IPS-18a (cell line): ENCODE results near the gene SERPINC1.
"Not testable (repeated sequence)": the region's sequence is repeated elsewhere in the genome, so short reads cannot be mapped to it uniquely, and the experiment has no call there.

ENCODE experiments used
- H3K27ac ChIP-seq: one replicate; pipeline ENCODE4 v1.5.1; 2013; ENCODE audit warnings: low read length
- H3K27me3 ChIP-seq: one replicate; pipeline ENCODE4 v1.6.1; 2013; ENCODE audit warnings: mild to moderate bottlenecking, low read length; ENCODE audit not compliant: control insufficient read depth, insufficient read depth
- H3K36me3 ChIP-seq: one replicate; pipeline ENCODE4 v1.6.1; 2013; ENCODE audit warnings: low read depth, low read length; ENCODE audit not compliant: control insufficient read depth
- H3K4me1 ChIP-seq: one replicate; pipeline ENCODE4 v1.6.1; 2013; ENCODE audit warnings: low read depth, low read length; ENCODE audit not compliant: control insufficient read depth
- H3K4me3 ChIP-seq: one replicate; pipeline ENCODE4 v1.5.1; 2013; ENCODE audit warnings: low read length
- H3K9ac ChIP-seq: one replicate; pipeline ENCODE4 v1.6.1; 2013; ENCODE audit warnings: mild to moderate bottlenecking, low read length, moderate library complexity
- H3K9me3 ChIP-seq: one replicate; pipeline ENCODE4 v1.6.1; 2013; ENCODE audit warnings: low read depth, low read length; ENCODE audit not compliant: control insufficient read depth

Gene SERPINC1

GRCh38 chr1:173917149-173917548 lies at the start of gene SERPINC1:
Gene SERPINC1, minus strand, starts transcription at chr1:173917327. Its CDS starts 68 bp downstream, at chr1:173917259.
- H3K9ac ChIP-seq: no peak within 1 kb of the TSS
- no peaks in the 10 kb centered on the region for H3K36me3 ChIP-seq
- H3K27ac ChIP-seq: no peak within 1 kb of the TSS
- no peaks in the 10 kb centered on the region for H3K27me3 ChIP-seq
- H3K4me3 ChIP-seq: no peak within 1 kb of the TSS
- H3K9me3 ChIP-seq: no peaks in the 10 kb centered on the region
- H3K4me1 ChIP-seq: no peaks in the 10 kb centered on the region

DNA sequence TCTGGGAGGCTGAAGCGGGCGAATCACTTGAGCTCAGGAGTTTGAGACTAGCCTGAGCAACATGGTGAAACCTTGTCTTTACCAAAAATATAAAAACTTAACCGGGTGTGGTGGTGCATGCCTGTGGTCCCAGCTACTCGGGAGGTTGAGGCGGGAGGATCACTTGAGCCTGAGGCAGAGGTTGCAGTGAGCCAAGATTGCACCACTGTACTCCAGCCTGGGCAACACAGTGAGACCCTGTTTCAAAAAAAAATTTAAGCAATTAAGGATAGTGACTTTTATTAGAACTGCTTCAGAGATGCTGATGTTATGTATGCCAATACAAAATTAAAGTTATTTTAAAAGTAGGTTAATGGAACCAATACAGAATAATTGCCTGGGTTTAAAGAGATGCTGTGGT lies 48.8 kb upstream of the SERPINC1 start:
- not testable (repeated sequence) for H3K9me3 ChIP-seq, H3K9ac ChIP-seq, H3K4me1 ChIP-seq, H3K27ac ChIP-seq, H3K4me3 ChIP-seq, H3K27me3 ChIP-seq
- peaks cover 83% of the 10 kb centered on the region for H3K36me3 ChIP-seq

DNA sequence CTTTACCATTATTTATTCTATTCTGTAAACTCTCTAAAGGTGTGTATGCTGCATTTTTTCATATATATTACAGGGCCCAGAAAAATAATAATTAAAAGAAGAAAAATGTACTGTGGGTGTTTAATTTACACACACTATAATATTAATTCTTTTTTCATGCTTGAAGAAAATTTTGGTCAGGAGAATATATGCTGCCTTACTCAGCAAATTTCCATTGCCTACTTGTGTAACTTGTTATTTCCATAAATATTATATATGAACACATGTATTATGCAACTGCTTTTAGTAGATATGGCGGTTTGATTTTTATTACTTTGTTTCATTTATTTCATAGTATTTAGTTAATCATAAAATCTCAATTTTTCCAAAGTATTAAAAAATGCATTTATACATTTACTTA lies 46.4 kb upstream of the SERPINC1 start:
- Histone ChIP-seq H3K36me3 (peaks cover 79% of the 10 kb centered on the region), H3K4me1 (no peaks in the 10 kb centered on the region), H3K27ac (no peak overlapping the region), H3K9ac (no peak overlapping the region), H3K27me3 (no peaks in the 10 kb centered on the region), H3K9me3 (no peaks in the 10 kb centered on the region), H3K4me3 (no peak overlapping the region)

DNA sequence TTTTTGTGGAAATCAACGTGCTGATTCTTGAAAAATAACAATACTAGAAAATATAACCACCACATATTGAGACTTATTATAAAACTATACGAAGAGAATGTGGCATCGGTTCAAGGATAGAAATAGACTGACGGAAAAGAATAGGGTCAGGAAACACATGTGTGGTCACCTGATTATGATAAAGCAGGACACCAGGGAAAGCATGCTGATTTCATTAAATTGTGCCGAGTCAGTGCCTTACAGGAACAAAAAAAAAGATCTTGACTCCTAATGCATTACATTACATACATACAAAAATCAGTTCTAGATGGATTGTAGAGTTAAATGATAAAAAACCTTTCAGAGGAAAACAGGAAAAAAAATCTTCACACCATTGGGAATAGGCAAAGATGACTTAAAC lies 43.5 kb upstream of the SERPINC1 start:
- Histone ChIP-seq H3K27me3 (no peaks in the 10 kb centered on the region), H3K9me3 (no peaks in the 10 kb centered on the region), H3K36me3 (peaks cover 67% of the 10 kb centered on the region), H3K27ac (no peak overlapping the region), H3K4me1 (no peaks in the 10 kb centered on the region), H3K4me3 (no peak overlapping the region), H3K9ac (no peak overlapping the region)

GRCh38 chr1:173954179-173954578 lies 37.1 kb upstream of the SERPINC1 start:
- H3K9me3 ChIP-seq: no peaks in the 10 kb centered on the region
- no peaks in the 10 kb centered on the region for H3K27me3 ChIP-seq
- H3K36me3 ChIP-seq: peaks cover 32% of the 10 kb centered on the region
- no peaks in the 10 kb centered on the region for H3K4me1 ChIP-seq
- no peak overlapping the region for H3K9ac ChIP-seq
- H3K27ac ChIP-seq: no peak overlapping the region
- H3K4me3 ChIP-seq: no peak overlapping the region

GRCh38 chr1:173948594-173948993 lies 31.5 kb upstream of the SERPINC1 start:
- Histone ChIP-seq H3K27ac (no peak overlapping the region), H3K4me1 (no peaks in the 10 kb centered on the region), H3K4me3 (no peak overlapping the region), H3K9ac (no peak overlapping the region), H3K9me3 (no peaks in the 10 kb centered on the region), H3K27me3 (no peaks in the 10 kb centered on the region), H3K36me3 (peaks cover 58% of the 10 kb centered on the region)

DNA sequence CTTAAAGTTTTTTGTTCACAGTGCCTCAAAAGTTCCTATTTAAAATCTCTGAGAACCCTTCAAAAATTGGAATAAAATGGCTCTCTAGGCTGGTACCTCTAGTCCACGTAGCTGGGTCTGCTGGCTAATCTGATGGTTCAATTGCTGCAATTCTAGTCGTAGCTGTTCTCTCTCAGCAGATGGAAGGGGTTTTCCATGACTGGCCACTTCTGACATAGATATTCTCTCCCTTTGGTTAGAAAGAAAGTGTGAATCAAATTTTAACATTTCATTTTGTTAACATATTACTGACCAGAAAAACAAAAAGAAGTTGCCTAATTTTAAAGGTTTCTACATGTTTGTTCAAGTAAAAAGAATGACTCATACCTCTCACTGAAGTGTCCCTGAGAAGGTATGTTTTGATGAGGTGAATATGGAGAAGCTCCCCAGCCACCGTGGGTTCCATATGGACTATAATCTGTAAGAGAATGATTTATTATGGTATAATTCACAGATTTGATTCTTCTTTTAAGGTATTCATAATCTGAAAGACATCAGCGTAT lies 29.3 kb upstream of the SERPINC1 start:
- H3K4me3 ChIP-seq: no peak overlapping the region
- H3K4me1 ChIP-seq: no peaks in the 10 kb centered on the region
- no peaks in the 10 kb centered on the region for H3K9me3 ChIP-seq
- peaks cover 60% of the 10 kb centered on the region for H3K36me3 ChIP-seq
- no peaks in the 10 kb centered on the region for H3K27me3 ChIP-seq
- H3K27ac ChIP-seq: no peak overlapping the region
- H3K9ac ChIP-seq: no peak overlapping the region

DNA sequence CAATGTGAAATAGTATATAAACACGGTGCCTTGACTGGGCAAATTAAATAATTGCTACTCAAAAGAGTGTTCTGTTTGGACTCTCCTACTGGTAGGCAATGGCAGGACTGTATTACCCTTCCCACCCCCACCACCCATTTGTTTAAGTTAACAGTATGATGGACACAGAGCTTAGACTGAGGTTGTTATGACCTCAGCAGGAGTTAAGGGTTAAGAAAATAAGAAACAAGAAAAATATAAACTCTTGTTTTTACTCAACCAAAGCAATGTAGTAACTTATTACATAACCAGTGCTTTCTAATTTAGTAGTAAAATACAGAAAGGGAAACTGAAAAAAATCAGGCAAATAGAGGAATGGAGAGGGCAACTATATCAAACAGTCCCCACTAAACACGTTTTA lies 19.9 kb upstream of the SERPINC1 start:
- H3K27ac ChIP-seq: no peak overlapping the region
- H3K9me3 ChIP-seq: no peaks in the 10 kb centered on the region
- peaks cover 5% of the 10 kb centered on the region for H3K4me1 ChIP-seq
- H3K36me3 ChIP-seq: peaks cover 47% of the 10 kb centered on the region
- no peak overlapping the region for H3K9ac ChIP-seq
- H3K4me3 ChIP-seq: no peak overlapping the region
- no peaks in the 10 kb centered on the region for H3K27me3 ChIP-seq

- no peak overlapping the region for H3K9ac ChIP-seq
- peaks cover 31% of the 10 kb centered on the region for H3K36me3 ChIP-seq
- H3K9me3 ChIP-seq: no peaks in the 10 kb centered on the region
Measured at GRCh38 chr1:173934440-173934839, 17.3 kb upstream of the SERPINC1 start.

GRCh38 chr1:173930541-173930940 lies 13.4 kb upstream of the SERPINC1 start:
- H3K27ac ChIP-seq, H3K36me3 ChIP-seq, H3K9me3 ChIP-seq, H3K27me3 ChIP-seq, H3K9ac ChIP-seq, H3K4me3 ChIP-seq, H3K4me1 ChIP-seq: not testable (repeated sequence)

More at GRCh38 chr1:173934440-173934839, 17.3 kb upstream of the SERPINC1 start:
- no peak overlapping the region for H3K4me3 ChIP-seq
- no peaks in the 10 kb centered on the region for H3K27me3 ChIP-seq
- no peak overlapping the region for H3K27ac ChIP-seq
- peaks cover 5% of the 10 kb centered on the region for H3K4me1 ChIP-seq

DNA sequence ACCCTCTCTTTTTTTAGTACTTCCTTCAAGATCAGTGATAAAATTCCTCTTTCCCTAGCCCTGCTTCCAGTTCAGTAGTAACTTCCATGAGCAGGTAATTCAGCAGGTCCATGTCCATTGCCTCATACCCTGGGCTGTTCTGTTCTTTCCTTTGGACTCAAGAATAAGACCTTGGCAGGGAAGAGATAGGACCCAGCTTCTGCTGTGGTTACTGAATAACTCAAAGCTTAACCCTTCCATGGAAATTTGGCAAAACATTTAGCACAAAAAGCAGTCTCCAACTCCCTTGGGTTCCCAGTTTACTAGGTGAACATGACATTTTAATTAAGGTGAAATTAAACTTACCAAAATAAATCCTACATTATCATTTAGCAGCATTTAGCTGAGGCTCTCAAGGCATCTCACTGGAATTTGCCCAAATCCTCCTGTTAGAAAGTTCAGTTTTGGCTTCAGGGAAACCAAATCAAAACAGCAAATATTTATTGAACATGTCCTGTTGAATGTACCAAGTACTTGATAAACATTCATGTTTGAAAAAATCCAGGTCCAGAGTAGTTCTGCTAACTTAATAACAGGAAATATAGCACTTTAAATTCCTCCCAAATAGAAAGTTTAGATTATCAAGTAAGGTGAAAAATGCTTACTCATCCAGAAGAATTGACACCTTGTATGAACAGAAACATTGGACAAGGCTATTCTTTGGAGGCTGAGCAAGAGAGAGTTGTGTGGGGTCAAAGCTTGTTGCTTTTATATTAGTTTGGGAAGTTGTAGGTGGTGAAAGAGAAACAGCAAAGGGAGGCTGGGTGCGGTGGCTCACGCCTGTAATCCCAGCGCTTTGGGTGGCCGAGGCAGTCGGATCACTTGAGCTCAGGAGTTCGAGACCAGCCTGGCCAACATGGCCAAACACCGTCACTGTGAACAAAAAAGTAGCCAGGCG lies 8.4 kb upstream of the SERPINC1 start:
- no peak overlapping the region for H3K27ac ChIP-seq
- no peaks in the 10 kb centered on the region for H3K9me3 ChIP-seq
- H3K4me3 ChIP-seq: no peak overlapping the region
- no peaks in the 10 kb centered on the region for H3K4me1 ChIP-seq
- no peak overlapping the region for H3K9ac ChIP-seq
- H3K36me3 ChIP-seq: no peaks in the 10 kb centered on the region
- H3K27me3 ChIP-seq: no peaks in the 10 kb centered on the region

GRCh38 chr1:173920861-173921260 lies 3.7 kb upstream of the SERPINC1 start:
- no peaks in the 10 kb centered on the region for H3K27me3 ChIP-seq
- H3K9ac ChIP-seq: no peak overlapping the region
- no peak overlapping the region for H3K27ac ChIP-seq
- no peak overlapping the region for H3K4me3 ChIP-seq
- H3K36me3 ChIP-seq: no peaks in the 10 kb centered on the region
- H3K9me3 ChIP-seq: no peaks in the 10 kb centered on the region
- H3K4me1 ChIP-seq: no peaks in the 10 kb centered on the region
